ENCODE results near the gene MTFMT. TPM values are rescaled to one million over a fixed set of nuclear protein-coding genes. Genes with fewer than 3 reads are reported as not detected.

The MTFMT gene
- total RNA-seq, 1 donor, result 19.2 TPM

DNA sequence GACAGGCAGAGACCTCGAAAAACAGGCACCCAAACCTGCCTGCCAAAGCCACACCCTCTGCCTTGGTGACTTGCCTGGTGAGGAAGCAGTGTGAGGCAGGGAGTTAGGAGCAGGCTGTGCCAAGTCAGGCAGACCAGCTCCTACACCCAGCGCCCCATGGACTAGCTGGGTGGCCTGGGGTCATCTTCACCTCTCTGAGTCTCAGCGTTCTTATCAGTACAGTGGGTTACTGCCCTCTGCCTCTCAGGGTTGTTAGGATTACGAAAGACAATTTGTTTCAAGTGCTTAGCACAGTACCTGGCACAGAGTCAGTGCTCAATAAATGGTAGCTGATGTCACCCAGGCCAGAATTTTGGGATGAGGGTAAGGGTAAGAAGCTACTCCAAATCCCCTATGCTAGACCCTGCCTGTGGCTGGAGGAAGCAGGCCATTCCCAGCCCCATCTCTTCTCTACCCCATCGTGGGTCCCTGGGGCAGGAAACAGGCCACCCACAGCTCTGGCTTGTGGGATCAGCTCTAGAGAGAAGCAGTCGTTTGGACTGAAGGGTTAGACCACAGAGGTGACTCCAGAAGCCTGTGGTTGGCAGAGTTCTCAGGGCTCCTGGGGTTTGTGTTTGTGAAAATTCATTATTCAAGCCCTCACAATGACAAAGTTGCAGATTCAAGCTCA lies 25.9 kb upstream of the MTFMT start:
- no peak overlapping the region for H3K4me3 ChIP-seq (ENCODE audit: low read depth, low read length)
- peak; percentile 43 for DNase-seq (ENCODE audit: low read depth)
- TF ChIP-seq, protein P1, sequence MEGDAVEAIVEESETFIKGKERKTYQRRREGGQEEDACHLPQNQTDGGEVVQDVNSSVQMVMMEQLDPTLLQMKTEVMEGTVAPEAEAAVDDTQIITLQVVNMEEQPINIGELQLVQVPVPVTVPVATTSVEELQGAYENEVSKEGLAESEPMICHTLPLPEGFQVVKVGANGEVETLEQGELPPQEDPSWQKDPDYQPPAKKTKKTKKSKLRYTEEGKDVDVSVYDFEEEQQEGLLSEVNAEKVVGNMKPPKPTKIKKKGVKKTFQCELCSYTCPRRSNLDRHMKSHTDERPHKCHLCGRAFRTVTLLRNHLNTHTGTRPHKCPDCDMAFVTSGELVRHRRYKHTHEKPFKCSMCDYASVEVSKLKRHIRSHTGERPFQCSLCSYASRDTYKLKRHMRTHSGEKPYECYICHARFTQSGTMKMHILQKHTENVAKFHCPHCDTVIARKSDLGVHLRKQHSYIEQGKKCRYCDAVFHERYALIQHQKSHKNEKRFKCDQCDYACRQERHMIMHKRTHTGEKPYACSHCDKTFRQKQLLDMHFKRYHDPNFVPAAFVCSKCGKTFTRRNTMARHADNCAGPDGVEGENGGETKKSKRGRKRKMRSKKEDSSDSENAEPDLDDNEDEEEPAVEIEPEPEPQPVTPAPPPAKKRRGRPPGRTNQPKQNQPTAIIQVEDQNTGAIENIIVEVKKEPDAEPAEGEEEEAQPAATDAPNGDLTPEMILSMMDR (IDR thresholded peaks at IDR 0.05; ENCODE audit: insufficient read depth, low read length), result no peak

DNA sequence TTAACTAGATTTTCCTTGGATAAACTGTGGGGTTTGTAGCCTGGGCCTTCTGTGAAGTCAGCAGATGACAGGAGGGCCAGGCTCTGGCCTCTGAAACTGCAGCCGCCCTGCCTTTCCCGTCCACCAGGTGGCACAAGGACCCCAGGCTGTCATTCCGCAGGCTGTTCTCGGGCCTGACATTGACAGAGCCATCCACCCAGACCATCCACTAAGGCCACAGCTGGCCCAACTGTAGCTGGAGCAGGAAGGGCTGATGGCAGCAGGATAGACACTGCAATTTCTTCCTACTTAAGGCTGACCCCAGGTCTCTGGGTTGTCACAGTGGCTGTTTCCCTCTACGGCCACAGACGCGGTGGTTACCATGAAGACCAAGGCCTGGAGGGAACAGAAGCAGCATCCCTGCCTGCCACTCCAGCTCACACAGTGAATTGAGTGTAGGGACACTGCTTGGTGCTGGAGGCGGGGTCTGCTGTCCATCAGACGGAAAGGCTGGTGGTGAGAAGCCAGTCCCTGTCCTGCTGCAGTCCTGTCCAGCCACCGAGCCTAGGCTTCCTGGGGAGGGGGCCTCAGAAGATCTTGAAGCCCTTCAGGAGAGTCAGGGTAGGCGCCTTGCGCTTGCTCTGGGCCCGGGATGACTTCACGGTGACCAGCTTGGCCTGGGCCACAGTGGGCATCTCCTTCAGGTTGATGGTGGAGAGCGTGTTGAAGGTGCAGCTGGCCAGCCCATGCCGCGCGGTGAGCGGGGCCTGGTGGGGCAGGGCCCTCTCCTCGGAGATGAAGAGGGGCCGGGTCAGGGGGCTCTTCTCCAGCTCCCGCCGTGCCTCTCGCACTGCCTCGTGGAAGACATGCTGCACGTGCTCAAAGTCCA lies 25.1 kb upstream of the MTFMT start:
- TF ChIP-seq, protein P1 (IDR thresholded peaks at IDR 0.05; ENCODE audit: insufficient read depth, low read length), result peak; percentile 98
- peak; percentile 71 for DNase-seq (ENCODE audit: low read depth)
- no peak overlapping the region for H3K4me3 ChIP-seq (ENCODE audit: low read depth, low read length)

GRCh38 chr15:65052956-65053355 lies 23.5 kb upstream of the MTFMT start:
- H3K4me3 ChIP-seq (ENCODE audit: low read depth, low read length), result no peak overlapping the region
- TF ChIP-seq, protein P1 (IDR thresholded peaks at IDR 0.05; ENCODE audit: insufficient read depth, low read length), result no peak
- DNase-seq (ENCODE audit: low read depth), result no peak

GRCh38 chr15:65051266-65051665 lies 21.8 kb upstream of the MTFMT start:
- no peak overlapping the region for H3K4me3 ChIP-seq (ENCODE audit: low read depth, low read length)
- TF ChIP-seq, protein P1 (IDR thresholded peaks at IDR 0.05; ENCODE audit: insufficient read depth, low read length), result no peak
- no peak for DNase-seq (ENCODE audit: low read depth)

GRCh38 chr15:65050270-65050669 lies 20.8 kb upstream of the MTFMT start:
- no peak for DNase-seq (ENCODE audit: low read depth)
- TF ChIP-seq, protein P1 (IDR thresholded peaks at IDR 0.05; ENCODE audit: insufficient read depth, low read length), result no peak
- no peak overlapping the region for H3K4me3 ChIP-seq (ENCODE audit: low read depth, low read length)

- H3K4me3 ChIP-seq (ENCODE audit: low read depth, low read length), result peak overlapping the region; percentile 57
- TF ChIP-seq, protein P1 (IDR thresholded peaks at IDR 0.05; ENCODE audit: insufficient read depth, low read length), result no peak
- DNase-seq (ENCODE audit: low read depth), result peak; percentile 86
These were observed 20.0 kb upstream of the MTFMT start for GRCh38 chr15:65049418-65049840.

Measured in fibroblast of the aortic adventitia (primary cell).